SH-SY5Y (cell line): ENCODE results near the gene ATP8A2.

ENCODE experiments used
- GATA2 ChIP-seq: IDR thresholded peaks from 2 replicates; pipeline ENCODE4 v1.6.1; 2011; ENCODE audit warnings: mild to moderate bottlenecking, low read depth, low read length
- GATA3 ChIP-seq: IDR thresholded peaks from 2 replicates; pipeline ENCODE4 v1.6.1; 2011; ENCODE audit warnings: low read depth, mild to moderate bottlenecking, low read length, moderate library complexity

GRCh38 chr13:25501231-25501630 lies 129.5 kb downstream of the ATP8A2 start:
- TF ChIP-seq GATA2: no peak
- no peak for TF ChIP-seq GATA3
